ENCODE measurements around the gene ADGRG3.

DNA sequence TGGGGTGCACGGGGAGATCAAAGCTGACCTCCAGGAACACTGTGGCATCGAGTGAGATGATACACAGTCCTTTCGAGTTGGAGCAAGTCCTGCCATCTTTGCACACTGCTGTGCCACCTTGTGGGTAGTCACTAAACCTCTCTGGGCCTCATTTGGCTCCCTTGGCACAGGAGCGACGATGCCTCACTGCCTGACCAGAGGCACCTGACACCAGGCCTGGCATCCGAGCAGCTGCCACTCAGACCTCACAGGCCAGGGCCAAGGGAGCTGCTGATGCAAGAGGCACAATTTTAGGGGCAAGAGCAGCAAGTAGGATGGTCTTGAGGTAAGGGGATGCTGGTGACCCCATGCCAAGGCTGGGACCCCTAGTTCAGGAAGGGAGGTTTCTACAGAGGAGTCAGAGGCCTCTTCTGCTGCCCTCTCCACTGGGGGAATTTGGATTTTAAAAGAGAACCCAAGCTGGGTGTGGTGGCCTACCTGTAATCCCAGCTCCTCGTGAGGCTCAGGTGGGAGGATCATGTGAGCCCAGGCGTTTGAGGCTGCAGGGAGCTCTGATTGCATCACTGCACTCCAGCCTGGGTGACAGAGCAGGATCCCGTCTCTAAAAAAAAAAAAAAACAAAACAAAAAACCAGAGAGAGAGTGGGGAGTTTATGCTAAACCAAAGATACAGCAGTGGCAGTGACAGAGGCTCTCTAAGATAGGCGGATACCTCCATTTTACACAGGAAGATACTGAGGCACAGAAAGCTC lies 46.4 kb upstream of the ADGRG3 start:
- TF ChIP-seq SP3 (tag by site-specific recombination; IDR thresholded peaks at IDR 0.05) (no peak), ZNF274 (IDR thresholded peaks at IDR 0.05; ENCODE audit: low read length) (no peak), ZNF274 (tag by site-specific recombination; IDR thresholded peaks at IDR 0.05; ENCODE audit: borderline replicate concordance) (no peak), ZNF324 (tag by site-specific recombination; IDR thresholded peaks at IDR 0.05) (no peak), ZNF211 (tag by site-specific recombination; IDR thresholded peaks at IDR 0.05; ENCODE audit: low read depth) (no peak), MZF1 (tag by site-specific recombination; IDR thresholded peaks at IDR 0.05; ENCODE audit: borderline replicate concordance) (no peak), ZNF473 (tag by site-specific recombination; IDR thresholded peaks at IDR 0.05) (no peak), ZNF561 (tag by site-specific recombination; IDR thresholded peaks at IDR 0.05; ENCODE audit: borderline replicate concordance) (no peak), KLF10 (tag by site-specific recombination; IDR thresholded peaks at IDR 0.05) (no peak)
- TF ChIP-seq, protein P1, sequence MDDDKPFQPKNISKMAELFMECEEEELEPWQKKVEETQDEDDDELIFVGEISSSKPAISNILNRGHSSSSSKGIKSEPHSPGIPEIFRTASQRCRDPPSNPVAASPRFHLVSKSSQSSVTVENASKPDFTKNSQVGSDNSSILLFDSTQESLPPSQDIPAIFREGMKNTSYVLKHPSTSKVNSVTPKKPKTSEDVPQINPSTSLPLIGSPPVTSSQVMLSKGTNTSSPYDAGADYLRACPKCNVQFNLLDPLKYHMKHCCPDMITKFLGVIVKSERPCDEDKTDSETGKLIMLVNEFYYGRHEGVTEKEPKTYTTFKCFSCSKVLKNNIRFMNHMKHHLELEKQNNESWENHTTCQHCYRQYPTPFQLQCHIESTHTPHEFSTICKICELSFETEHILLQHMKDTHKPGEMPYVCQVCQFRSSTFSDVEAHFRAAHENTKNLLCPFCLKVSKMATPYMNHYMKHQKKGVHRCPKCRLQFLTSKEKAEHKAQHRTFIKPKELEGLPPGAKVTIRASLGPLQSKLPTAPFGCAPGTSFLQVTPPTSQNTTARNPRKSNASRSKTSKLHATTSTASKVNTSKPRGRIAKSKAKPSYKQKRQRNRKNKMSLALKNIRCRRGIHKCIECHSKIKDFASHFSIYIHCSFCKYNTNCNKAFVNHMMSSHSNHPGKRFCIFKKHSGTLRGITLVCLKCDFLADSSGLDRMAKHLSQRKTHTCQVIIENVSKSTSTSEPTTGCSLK (tag by site-specific recombination; IDR thresholded peaks at IDR 0.05), result no peak
- TF ChIP-seq, protein P2, sequence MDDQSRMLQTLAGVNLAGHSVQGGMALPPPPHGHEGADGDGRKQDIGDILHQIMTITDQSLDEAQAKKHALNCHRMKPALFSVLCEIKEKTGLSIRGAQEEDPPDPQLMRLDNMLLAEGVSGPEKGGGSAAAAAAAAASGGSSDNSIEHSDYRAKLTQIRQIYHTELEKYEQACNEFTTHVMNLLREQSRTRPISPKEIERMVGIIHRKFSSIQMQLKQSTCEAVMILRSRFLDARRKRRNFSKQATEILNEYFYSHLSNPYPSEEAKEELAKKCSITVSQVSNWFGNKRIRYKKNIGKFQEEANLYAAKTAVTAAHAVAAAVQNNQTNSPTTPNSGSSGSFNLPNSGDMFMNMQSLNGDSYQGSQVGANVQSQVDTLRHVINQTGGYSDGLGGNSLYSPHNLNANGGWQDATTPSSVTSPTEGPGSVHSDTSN (CRISPR knock-in tag; IDR thresholded peaks at IDR 0.05), result no peak
- TF ChIP-seq, protein P3, sequence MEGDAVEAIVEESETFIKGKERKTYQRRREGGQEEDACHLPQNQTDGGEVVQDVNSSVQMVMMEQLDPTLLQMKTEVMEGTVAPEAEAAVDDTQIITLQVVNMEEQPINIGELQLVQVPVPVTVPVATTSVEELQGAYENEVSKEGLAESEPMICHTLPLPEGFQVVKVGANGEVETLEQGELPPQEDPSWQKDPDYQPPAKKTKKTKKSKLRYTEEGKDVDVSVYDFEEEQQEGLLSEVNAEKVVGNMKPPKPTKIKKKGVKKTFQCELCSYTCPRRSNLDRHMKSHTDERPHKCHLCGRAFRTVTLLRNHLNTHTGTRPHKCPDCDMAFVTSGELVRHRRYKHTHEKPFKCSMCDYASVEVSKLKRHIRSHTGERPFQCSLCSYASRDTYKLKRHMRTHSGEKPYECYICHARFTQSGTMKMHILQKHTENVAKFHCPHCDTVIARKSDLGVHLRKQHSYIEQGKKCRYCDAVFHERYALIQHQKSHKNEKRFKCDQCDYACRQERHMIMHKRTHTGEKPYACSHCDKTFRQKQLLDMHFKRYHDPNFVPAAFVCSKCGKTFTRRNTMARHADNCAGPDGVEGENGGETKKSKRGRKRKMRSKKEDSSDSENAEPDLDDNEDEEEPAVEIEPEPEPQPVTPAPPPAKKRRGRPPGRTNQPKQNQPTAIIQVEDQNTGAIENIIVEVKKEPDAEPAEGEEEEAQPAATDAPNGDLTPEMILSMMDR (tag by site-specific recombination; IDR thresholded peaks at IDR 0.05), result no peak
